B cell (primary cell): ENCODE measurements around the gene DGUOK. TPM values are rescaled to one million over a fixed set of nuclear protein-coding genes. Genes with fewer than 3 reads are reported as not detected.

Source experiments
- ATAC-seq: fragments of 200-7000 bp; cut with Tn5 transposase; one replicate; pipeline ENCODE4 v1.10.0; 2021; ENCODE audit warnings: low read depth, mild to moderate bottlenecking, moderate number of reproducible peaks, moderate library complexity
- CTCF ChIA-PET: fragments of 350-600 bp; sonication (Branson Sonifier 250); formaldehyde crosslinking; loops from one replicate; lab custom pipeline; 2021; ENCODE audit warnings: antibody characterized with exemption, inconsistent platforms; lab: Charles Lee
- POLR2A ChIA-PET: fragments of 350-600 bp; sonication (Branson Sonifier 250); formaldehyde crosslinking; loops from one replicate; lab custom pipeline; 2021; ENCODE audit warnings: antibody characterized with exemption; lab: Charles Lee
- DNase-seq: peaks from one replicate; pipeline ENCODE4 v3.0.0; 2013
- H2AFZ ChIP-seq: 2 replicates; pipeline ENCODE4 v1.6.1; 2012; ENCODE audit warnings: mild to moderate bottlenecking, low read depth, low read length; ENCODE audit not compliant: insufficient read depth, poor library complexity, severe bottlenecking
- H3K27ac ChIP-seq, 2 donors: 1 replicate in 1 of 2; 2 replicates in 1 of 2; pipeline ENCODE4 v1.5.1; 2012 to 2013; ENCODE audit warnings: low read length in 2 of 2, mild to moderate bottlenecking in 2 of 2, moderate library complexity in 1 of 2
- H3K27me3 ChIP-seq, 4 experiments: fragments of 200-600 bp in 1 of 4; sonication (generic) in 1 of 4; replicated peaks in 1 of 4; 1 replicate in 2 of 4; 2 replicates in 2 of 4; pipeline versions ENCODE4 v1.6.1 to v1.7.0; 2013 to 2016; ENCODE audit warnings: low read length in 3 of 4, mild to moderate bottlenecking in 2 of 4, mixed read lengths in 1 of 4, moderate library complexity in 1 of 4; ENCODE audit not compliant: insufficient read depth in 4 of 4, control insufficient read depth in 3 of 4; ENCODE audit errors: control extremely low read depth in 1 of 4
- H3K36me3 ChIP-seq, 2 experiments: replicated peaks in 1 of 2; 1 replicate in 1 of 2; 2 replicates in 1 of 2; pipeline versions ENCODE4 v1.6.1 to v1.7.1; 2013; ENCODE audit warnings: low read length in 1 of 2; ENCODE audit not compliant: insufficient read depth in 2 of 2, control insufficient read depth in 1 of 2; ENCODE audit errors: control extremely low read depth in 1 of 2, extremely low read depth in 1 of 2
- H3K4me1 ChIP-seq, 2 donors: fragments of 200-600 bp in 1 of 2; sonication (generic) in 1 of 2; 1 replicate in 1 of 2; 2 replicates in 1 of 2; pipeline versions ENCODE4 v1.5.1 to v1.6.1; 2013 to 2017; ENCODE audit warnings: low read length in 2 of 2; ENCODE audit not compliant: control insufficient read depth in 2 of 2, insufficient read depth in 2 of 2
- H3K4me2 ChIP-seq: replicated peaks from 2 replicates; pipeline ENCODE3; 2012; ENCODE audit warnings: mild to moderate bottlenecking, low read depth, low read length; ENCODE audit not compliant: poor library complexity, severe bottlenecking
- H3K4me3 ChIP-seq, 5 experiments: fragments of 200-600 bp in 1 of 5; sonication (generic) in 1 of 5; 1 replicate in 3 of 5; 2 replicates in 2 of 5; pipeline versions ENCODE4 v1.5.1 to v1.7.0; 2011 to 2016; ENCODE audit warnings: low read length in 4 of 5, mild to moderate bottlenecking in 4 of 5, low read depth in 2 of 5, control low read depth in 1 of 5, moderate library complexity in 1 of 5; ENCODE audit not compliant: insufficient read depth in 1 of 5; ENCODE audit errors: control extremely low read depth in 1 of 5, extremely low read depth in 1 of 5
- H3K79me2 ChIP-seq: fragments of 200-600 bp; sonication (generic); one replicate; pipeline ENCODE4 v1.6.0; 2016; ENCODE audit warnings: low read length; ENCODE audit not compliant: control insufficient read depth, insufficient read depth
- H3K9ac ChIP-seq: fragments of 200-600 bp; sonication (generic); 2 replicates; pipeline ENCODE4 v1.6.1; 2017; ENCODE audit warnings: mild to moderate bottlenecking, low read length, moderate library complexity
- H3K9me3 ChIP-seq, 3 donors: one replicate each; pipeline versions ENCODE4 v1.6.1 to v1.7.1; 2013; ENCODE audit warnings: low read length in 2 of 3; ENCODE audit not compliant: control insufficient read depth in 2 of 3, insufficient read depth in 1 of 3; ENCODE audit errors: control extremely low read depth in 1 of 3
- H4K20me1 ChIP-seq: 2 replicates; pipeline ENCODE4 v1.6.0; 2012; ENCODE audit warnings: mild to moderate bottlenecking, low read length; ENCODE audit not compliant: insufficient read depth, control insufficient read depth, poor library complexity, severe bottlenecking
- H3K27ac Mint-ChIP-seq: one replicate; pipeline ENCODE4 v1.8.0; 2021; ENCODE audit warnings: mixed read lengths
- H3K27me3 Mint-ChIP-seq: one replicate; pipeline ENCODE4 v1.8.0; 2021; ENCODE audit warnings: mixed read lengths
- H3K4me1 Mint-ChIP-seq: one replicate; pipeline ENCODE4 v1.8.0; 2021; ENCODE audit warnings: mixed read lengths
- H3K4me3 Mint-ChIP-seq: one replicate; pipeline ENCODE4 v1.8.0; 2021; ENCODE audit warnings: mixed read lengths
- H3K9me3 Mint-ChIP-seq: one replicate; pipeline ENCODE4 v1.8.0; 2022; ENCODE audit warnings: mixed read lengths; ENCODE audit not compliant: insufficient read depth
- CTCF ChIP-seq: fragments of 200-600 bp; IDR thresholded peaks from one replicate; pipeline ENCODE4 v1.8.0; 2022; ENCODE audit warnings: antibody characterized with exemption, mild to moderate bottlenecking
- EZH2 ChIP-seq: IDR thresholded peaks from 2 replicates; pipeline ENCODE4 v1.6.1; 2012; ENCODE audit warnings: borderline replicate concordance, low read depth, mild to moderate bottlenecking, moderate library complexity, low read length; ENCODE audit not compliant: insufficient read depth, poor library complexity, severe bottlenecking
- WGBS: methylation state at CpG from one replicate; pipeline ENCODE4 v1.1.5; 2013; ENCODE audit warnings: missing lambda C conversion rate; ENCODE audit not compliant: insufficient coverage; 5-methylcytosine and 5-hydroxymethylcytosine counted together
- intact Hi-C: fragments of 100-400 bp; cut with micrococcal nuclease; formaldehyde crosslinking; loops from one replicate; pipeline ENCODE4 v1.10.0; 2022
- polyA plus RNA-seq: library from polyadenylated mRNA; depleted of rRNA; stranded (reverse); fragments of >200 nt; gene quantifications from 2 replicates; pipeline ENCODE4 v1.2.3, GENCODE V29; 2012
- total RNA-seq, 2 donors: library from RNA; stranded (reverse); fragments of 120-200 nt in 1 of 2; gene quantifications; 1 replicate in 1 of 2; 2 replicates in 1 of 2; pipeline versions ENCODE4 v1.2.3 to v1.2.4, GENCODE V29; 2013 to 2022

The DGUOK gene
- total and polyA plus RNA-seq, 2 donors (not counting 1 experiment from before 2014, with no cell fraction given) = 61.7 to 81.5 TPM

- Mint-ChIP-seq H3K9me3 (no peaks in the 10 kb centered on the region), H3K4me3 (no peak overlapping the region), H3K27me3 (no peaks in the 10 kb centered on the region), H3K27ac (no peak overlapping the region), H3K4me1 (peaks cover 2% of the 10 kb centered on the region)
- no peak for TF ChIP-seq EZH2
- TF ChIP-seq CTCF = no peak
- Histone ChIP-seq H3K4me2 (no peak overlapping the region), H3K9me3 (no peaks in the 10 kb centered on the region), H3K36me3 (no peaks in the 10 kb centered on the region), H3K27me3 (no peaks in the 10 kb centered on the region), H3K27ac (no peak overlapping the region), H3K9ac (no peak overlapping the region), H3K4me3 (no peak overlapping the region), H2AFZ (no peak overlapping the region), H4K20me1 (no peaks in the 10 kb centered on the region), H3K79me2 (no peaks in the 10 kb centered on the region), H3K4me1 (peaks cover 0 to 2% of the 10 kb centered on the region in 2 donors)
- intact Hi-C loops = no loop called here
- ChIA-PET POLR2A (no interaction called here), CTCF (interaction anchor here (0.6 to 1.7 kb wide), 9 partner anchors 10 to 339 kb away, joined by 3 to 8 read pairs (median 4); no protein-coding TSS in a partner anchor)
- ATAC-seq = no peak
- 100% methylated on average over 4 of the region's 6 CpGs for WGBS
- DNase-seq = no peak
Observed at GRCh38 chr2:73910873-73911547, 15.7 kb upstream of the DGUOK start.

GRCh38 chr2:73911548-73912208 is 15.0 kb upstream of the DGUOK start:
- DNase-seq (no peak), ATAC-seq (no peak)
- Histone ChIP-seq H4K20me1 (no peaks in the 10 kb centered on the region), H3K36me3 (no peaks in the 10 kb centered on the region), H3K4me3 (no peak overlapping the region), H2AFZ (no peak overlapping the region), H3K27ac (no peak overlapping the region), H3K79me2 (no peaks in the 10 kb centered on the region), H3K9me3 (no peaks in the 10 kb centered on the region), H3K4me2 (no peak overlapping the region), H3K4me1 (peaks cover 0 to 2% of the 10 kb centered on the region in 2 donors), H3K27me3 (no peaks in the 10 kb centered on the region), H3K9ac (no peak overlapping the region)
- Mint-ChIP-seq H3K4me1 (peaks cover 2% of the 10 kb centered on the region), H3K27me3 (no peaks in the 10 kb centered on the region), H3K9me3 (no peaks in the 10 kb centered on the region), H3K4me3 (no peak overlapping the region), H3K27ac (no peak overlapping the region)
- ChIA-PET POLR2A (no interaction called here), CTCF (interaction anchor here (0.9 to 1.7 kb wide), 6 partner anchors 10 to 338 kb away, joined by 3 to 8 read pairs (median 5); no protein-coding TSS in a partner anchor)
- 93% methylated on average over 5 of the region's 8 CpGs for WGBS
- TF ChIP-seq EZH2 (no peak), CTCF (no peak)
- intact Hi-C loops = no loop called here
